Measurements from ENCODE around the gene ABCC12. TPM values are rescaled to one million over a fixed set of nuclear protein-coding genes. Genes with fewer than 3 reads are reported as not detected.
"Not testable (repeated sequence)": the region's sequence is repeated elsewhere in the genome, so short reads cannot be mapped to it uniquely, and the experiment has no call there.

Gene ABCC12
- total RNA-seq, 2 donors from 2014 or later = not detected

GRCh38 chr16:48172682-48173081, 16.9 kb upstream of the ABCC12 start:
- Histone ChIP-seq H3K9ac (ENCODE audit: low read depth in 2 of 2, low read length in 2 of 2) (no peak overlapping the region), H3K27ac (no peak overlapping the region), H3K9me3 (no peaks in the 10 kb centered on the region), H3K27me3 (no peaks in the 10 kb centered on the region), H3K4me3 (no peak overlapping the region), H3K36me3 (no peaks in the 10 kb centered on the region), H3K4me1 (no peaks in the 10 kb centered on the region)
- TF ChIP-seq CTCF (IDR thresholded peaks at IDR 0.05) = no peak
- intact Hi-C loops (cut with DNase I) = no loop called here
- DNase-seq = no peak

DNA sequence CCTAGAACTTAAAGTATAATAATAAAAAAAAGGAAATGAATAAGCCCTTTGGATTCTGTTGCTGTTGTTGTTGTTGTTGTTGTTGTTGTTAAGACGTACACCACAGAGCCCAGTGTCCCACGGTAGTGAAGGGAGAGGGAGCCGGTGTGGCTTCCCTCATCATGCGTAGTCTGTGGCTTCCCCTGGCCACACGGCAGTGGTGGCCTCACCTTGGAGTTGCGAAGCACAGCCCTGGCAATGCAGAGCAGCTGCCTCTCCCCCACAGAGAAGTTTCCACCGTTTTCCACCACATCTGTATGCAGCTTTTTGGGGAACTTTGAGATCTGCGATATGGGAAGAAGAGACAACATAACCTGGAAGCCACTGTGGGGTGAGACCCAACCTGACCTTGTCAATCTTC, 14.1 kb upstream of the ABCC12 start:
- Histone ChIP-seq H3K9ac (ENCODE audit: low read depth in 2 of 2, low read length in 2 of 2) (no peak overlapping the region), H3K4me1 (no peaks in the 10 kb centered on the region), H3K27ac (no peak overlapping the region), H3K9me3 (no peaks in the 10 kb centered on the region), H3K36me3 (no peaks in the 10 kb centered on the region), H3K4me3 (no peak overlapping the region), H3K27me3 (no peaks in the 10 kb centered on the region)
- intact Hi-C loops (cut with DNase I) = no loop called here
- TF ChIP-seq CTCF (IDR thresholded peaks at IDR 0.05) = no peak
- no peak for DNase-seq

- H3K9ac ChIP-seq (ENCODE audit: low read depth in 2 of 2, low read length in 2 of 2) = no peak overlapping the region
- H3K4me3 ChIP-seq = no peak overlapping the region
- no peak for DNase-seq
- H3K9me3 ChIP-seq = no peaks in the 10 kb centered on the region
- no peaks in the 10 kb centered on the region for H3K4me1 ChIP-seq
- no peaks in the 10 kb centered on the region for H3K27me3 ChIP-seq
- TF ChIP-seq CTCF (IDR thresholded peaks at IDR 0.05) = no peak
- no peaks in the 10 kb centered on the region for H3K36me3 ChIP-seq
- no peak overlapping the region for H3K27ac ChIP-seq
- intact Hi-C loops (cut with DNase I) = no loop called here
These were observed 12.3 kb upstream of the ABCC12 start for GRCh38 chr16:48168075-48168474.

GRCh38 chr16:48166617-48167016, 10.8 kb upstream of the ABCC12 start:
- H3K4me3 ChIP-seq; H3K9ac ChIP-seq (ENCODE audit: low read depth in 2 of 2, low read length in 2 of 2); H3K27me3 ChIP-seq; H3K36me3 ChIP-seq; H3K9me3 ChIP-seq; H3K4me1 ChIP-seq; H3K27ac ChIP-seq; DNase-seq; intact Hi-C loops (cut with DNase I): not testable (repeated sequence)

- DNase-seq = no peak
- Histone ChIP-seq H3K4me3 (no peak overlapping the region), H3K9ac (ENCODE audit: low read depth in 2 of 2, low read length in 2 of 2) (no peak overlapping the region), H3K27me3 (no peaks in the 10 kb centered on the region), H3K36me3 (no peaks in the 10 kb centered on the region), H3K27ac (no peak overlapping the region), H3K4me1 (no peaks in the 10 kb centered on the region), H3K9me3 (no peaks in the 10 kb centered on the region)
- intact Hi-C loops (cut with DNase I) = no loop called here
- no peak for TF ChIP-seq CTCF (IDR thresholded peaks at IDR 0.05)
These were observed 10.3 kb upstream of the ABCC12 start for GRCh38 chr16:48165961-48166578.

DNA sequence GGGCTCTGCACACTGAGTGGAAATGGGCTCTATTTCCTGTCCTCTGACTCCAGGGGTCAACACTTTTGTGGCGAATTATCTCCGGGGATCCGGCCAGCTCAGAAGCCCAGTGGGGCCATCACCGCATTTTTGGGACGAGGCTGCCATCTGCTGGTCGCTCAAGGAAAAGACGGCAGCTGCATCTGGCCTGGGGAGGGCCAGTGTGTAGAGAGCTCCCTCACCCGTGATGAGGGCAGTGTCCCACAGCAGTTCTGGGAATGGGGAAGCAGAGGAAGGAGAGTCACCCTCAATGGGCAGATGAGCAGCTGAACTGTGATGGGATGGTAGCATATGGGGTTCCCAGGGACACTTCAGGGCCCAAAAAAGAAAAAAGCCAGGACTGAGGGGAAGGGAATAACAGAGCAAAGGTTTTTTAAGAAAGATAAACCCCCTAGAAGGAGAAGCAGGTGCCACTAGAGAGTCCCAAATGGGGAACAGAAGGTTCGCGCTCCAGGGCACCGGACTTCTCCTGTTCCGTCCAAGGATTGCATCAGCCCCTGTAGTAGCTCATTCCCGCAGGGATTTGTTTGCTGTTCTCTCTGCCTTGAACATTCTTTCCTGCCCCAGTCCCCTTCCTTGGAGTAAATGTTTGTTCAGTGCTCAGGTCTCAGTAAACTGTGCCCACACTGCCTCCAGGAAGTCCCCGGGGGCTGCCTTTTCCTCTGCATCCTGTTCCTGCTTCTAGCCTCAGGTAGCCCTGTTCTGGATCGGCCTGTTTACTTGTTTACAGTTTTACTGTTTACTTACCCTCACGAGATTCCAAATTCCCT, 9.3 kb upstream of the ABCC12 start:
- no peak overlapping the region for H3K9ac ChIP-seq (ENCODE audit: low read depth in 2 of 2, low read length in 2 of 2)
- peak; percentile 75 for DNase-seq
- H3K4me3 ChIP-seq = no peak overlapping the region
- no peaks in the 10 kb centered on the region for H3K4me1 ChIP-seq
- intact Hi-C loops (cut with DNase I) = loop anchor here (5.0 kb wide), 2 partner anchors 1128 to 1223 kb away; no protein-coding TSS in a partner anchor
- no peaks in the 10 kb centered on the region for H3K27me3 ChIP-seq
- peak; percentile 73 for TF ChIP-seq CTCF (IDR thresholded peaks at IDR 0.05)
- no peak overlapping the region for H3K27ac ChIP-seq
- H3K36me3 ChIP-seq = no peaks in the 10 kb centered on the region
- H3K9me3 ChIP-seq = no peaks in the 10 kb centered on the region
